ENCODE data around the gene LMF1. TPM values are rescaled to one million over a fixed set of nuclear protein-coding genes. Genes with fewer than 3 reads are reported as not detected.

LMF1 gene
- total and polyA plus RNA-seq, 9 of the 15 experiments (the other 6 are each of a cell fraction or from before 2014, with no cell fraction given), result 0.11 to 1.6 (median 0.55) TPM; not detected in 1

DNA sequence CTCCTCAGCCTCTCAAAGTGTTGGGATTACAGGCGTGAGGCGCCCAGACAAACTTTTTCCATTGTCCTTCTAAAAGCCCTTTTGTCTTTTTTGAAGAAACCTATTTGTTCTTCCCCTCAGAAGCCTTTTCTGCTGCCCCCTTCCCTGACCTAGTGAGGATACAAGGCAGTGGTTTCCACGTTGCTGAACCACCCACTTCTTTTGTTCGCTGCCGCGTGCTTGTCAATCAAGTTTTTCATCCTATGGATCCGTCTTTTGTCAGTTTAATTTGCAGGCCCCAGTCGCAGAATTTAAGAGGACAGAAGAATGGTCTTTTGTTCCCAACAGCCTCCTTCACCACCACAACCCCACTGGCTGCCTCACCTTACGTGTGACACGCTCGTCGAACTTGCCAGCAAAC, 150.0 kb downstream of the LMF1 start:
- WGBS (ENCODE audit: insufficient coverage, low coverage, missing lambda C conversion rate), result 12% methylated on average over 12 of the region's 12 CpGs
- Histone ChIP-seq H4K20me1 (replicated peaks; ENCODE audit: control insufficient read depth, insufficient read depth, low read length) (no peaks in the 10 kb centered on the region), H3K27ac (ENCODE audit: extremely low read depth, low read depth, low read length) (no peak overlapping the region), H3K36me3 (ENCODE audit: control insufficient read depth, insufficient read depth, low read length) (no peaks in the 10 kb centered on the region), H3K4me3 (no peak overlapping the region), H3K9me3 (replicated peaks; ENCODE audit: control insufficient read depth, insufficient read depth, low read depth, low read length) (no peaks in the 10 kb centered on the region; the same call in 1 of the 2 replicates), H3K4me2 (ENCODE audit: insufficient read depth, low read length) (no peak overlapping the region), H2AFZ (ENCODE audit: low read depth, low read length) (no peak overlapping the region), H3K9me1 (ENCODE audit: control insufficient read depth, insufficient read depth, low read length) (no peaks in the 10 kb centered on the region), H3K27me3 (ENCODE audit: control insufficient read depth in 2 of 2, insufficient read depth in 2 of 2, low read length in 2 of 2) (peaks cover 59 to 95% of the 10 kb centered on the region in 2 experiments), H3K9ac (ENCODE audit: insufficient read depth in 1 of 2, low read depth in 2 of 2, low read length in 2 of 2) (no peak overlapping the region), H3K4me1 (replicated peaks in 1 of 2; ENCODE audit: control insufficient read depth in 2 of 2, insufficient read depth in 2 of 2, low read length in 2 of 2) (peaks cover 0 to 41% of the 10 kb centered on the region in 2 experiments; a peak in 2 of 5 replicates), H3K79me2 (ENCODE audit: control insufficient read depth, insufficient read depth, low read length) (no peaks in the 10 kb centered on the region)
- intact Hi-C loops (cut with micrococcal nuclease) (no loop called here), in situ Hi-C loops (cut with MboI) (no loop called here)
- no peak for FAIRE-seq
- no peak for ATAC-seq
- ChIA-PET POLR2A (interaction anchor here (2.0 kb wide), 1 partner anchor 12 kb away, joined by 5 read pairs; no protein-coding TSS in a partner anchor), CTCF (ENCODE audit: low intra/inter-chr PET ratio) (no interaction called here)
- BruUV-seq (replicated peaks), result no TSS peak
- DNase-seq (ENCODE audit: extremely low read depth in 1 of 4, low spot score in 3 of 4), result no peak
- no peak for TF ChIP-seq JUNB (CRISPR knock-in tag; conservative IDR thresholded peaks at IDR 0.05)
- TF ChIP-seq ZNF512 (tag; IDR thresholded peaks at IDR 0.05), result no peak
- TF ChIP-seq ZNF77 (CRISPR knock-in tag; IDR thresholded peaks at IDR 0.05), result no peak
- no peak for TF ChIP-seq KLF13 (tag; IDR thresholded peaks at IDR 0.05; ENCODE audit: borderline replicate concordance, low read depth)
- TF ChIP-seq ZFP1 (CRISPR knock-in tag; IDR thresholded peaks at IDR 0.05), result no peak
- TF ChIP-seq TAF1 (IDR thresholded peaks at IDR 0.05; ENCODE audit: control insufficient read depth, extremely low read depth, insufficient read depth, low read length, severe bottlenecking), result no peak
- TF ChIP-seq BRD9 (IDR thresholded peaks at IDR 0.05; ENCODE audit: low read depth, partially characterized antibody), result no peak
- TF ChIP-seq, protein P1, sequence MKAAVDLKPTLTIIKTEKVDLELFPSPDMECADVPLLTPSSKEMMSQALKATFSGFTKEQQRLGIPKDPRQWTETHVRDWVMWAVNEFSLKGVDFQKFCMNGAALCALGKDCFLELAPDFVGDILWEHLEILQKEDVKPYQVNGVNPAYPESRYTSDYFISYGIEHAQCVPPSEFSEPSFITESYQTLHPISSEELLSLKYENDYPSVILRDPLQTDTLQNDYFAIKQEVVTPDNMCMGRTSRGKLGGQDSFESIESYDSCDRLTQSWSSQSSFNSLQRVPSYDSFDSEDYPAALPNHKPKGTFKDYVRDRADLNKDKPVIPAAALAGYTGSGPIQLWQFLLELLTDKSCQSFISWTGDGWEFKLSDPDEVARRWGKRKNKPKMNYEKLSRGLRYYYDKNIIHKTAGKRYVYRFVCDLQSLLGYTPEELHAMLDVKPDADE (conservative IDR thresholded peaks at IDR 0.05; ENCODE audit: control insufficient read depth, low read depth, low read length), result no peak
- TF ChIP-seq SMC3 (conservative IDR thresholded peaks at IDR 0.05; ENCODE audit: insufficient read depth, low read depth, low read length), result no peak
- TF ChIP-seq ZNF224 (CRISPR knock-in tag; IDR thresholded peaks at IDR 0.05), result no peak
- no peak for TF ChIP-seq C11orf30 (IDR thresholded peaks at IDR 0.05; ENCODE audit: low read depth)
- TF ChIP-seq WHSC1 (IDR thresholded peaks at IDR 0.05; ENCODE audit: low read length), result no peak
- TF ChIP-seq, protein P2, sequence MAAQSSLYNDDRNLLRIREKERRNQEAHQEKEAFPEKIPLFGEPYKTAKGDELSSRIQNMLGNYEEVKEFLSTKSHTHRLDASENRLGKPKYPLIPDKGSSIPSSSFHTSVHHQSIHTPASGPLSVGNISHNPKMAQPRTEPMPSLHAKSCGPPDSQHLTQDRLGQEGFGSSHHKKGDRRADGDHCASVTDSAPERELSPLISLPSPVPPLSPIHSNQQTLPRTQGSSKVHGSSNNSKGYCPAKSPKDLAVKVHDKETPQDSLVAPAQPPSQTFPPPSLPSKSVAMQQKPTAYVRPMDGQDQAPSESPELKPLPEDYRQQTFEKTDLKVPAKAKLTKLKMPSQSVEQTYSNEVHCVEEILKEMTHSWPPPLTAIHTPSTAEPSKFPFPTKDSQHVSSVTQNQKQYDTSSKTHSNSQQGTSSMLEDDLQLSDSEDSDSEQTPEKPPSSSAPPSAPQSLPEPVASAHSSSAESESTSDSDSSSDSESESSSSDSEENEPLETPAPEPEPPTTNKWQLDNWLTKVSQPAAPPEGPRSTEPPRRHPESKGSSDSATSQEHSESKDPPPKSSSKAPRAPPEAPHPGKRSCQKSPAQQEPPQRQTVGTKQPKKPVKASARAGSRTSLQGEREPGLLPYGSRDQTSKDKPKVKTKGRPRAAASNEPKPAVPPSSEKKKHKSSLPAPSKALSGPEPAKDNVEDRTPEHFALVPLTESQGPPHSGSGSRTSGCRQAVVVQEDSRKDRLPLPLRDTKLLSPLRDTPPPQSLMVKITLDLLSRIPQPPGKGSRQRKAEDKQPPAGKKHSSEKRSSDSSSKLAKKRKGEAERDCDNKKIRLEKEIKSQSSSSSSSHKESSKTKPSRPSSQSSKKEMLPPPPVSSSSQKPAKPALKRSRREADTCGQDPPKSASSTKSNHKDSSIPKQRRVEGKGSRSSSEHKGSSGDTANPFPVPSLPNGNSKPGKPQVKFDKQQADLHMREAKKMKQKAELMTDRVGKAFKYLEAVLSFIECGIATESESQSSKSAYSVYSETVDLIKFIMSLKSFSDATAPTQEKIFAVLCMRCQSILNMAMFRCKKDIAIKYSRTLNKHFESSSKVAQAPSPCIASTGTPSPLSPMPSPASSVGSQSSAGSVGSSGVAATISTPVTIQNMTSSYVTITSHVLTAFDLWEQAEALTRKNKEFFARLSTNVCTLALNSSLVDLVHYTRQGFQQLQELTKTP (IDR thresholded peaks at IDR 0.05; ENCODE audit: low read depth in 1 of 2, partially characterized antibody in 2 of 2), result no peak
- TF ChIP-seq, protein P3, sequence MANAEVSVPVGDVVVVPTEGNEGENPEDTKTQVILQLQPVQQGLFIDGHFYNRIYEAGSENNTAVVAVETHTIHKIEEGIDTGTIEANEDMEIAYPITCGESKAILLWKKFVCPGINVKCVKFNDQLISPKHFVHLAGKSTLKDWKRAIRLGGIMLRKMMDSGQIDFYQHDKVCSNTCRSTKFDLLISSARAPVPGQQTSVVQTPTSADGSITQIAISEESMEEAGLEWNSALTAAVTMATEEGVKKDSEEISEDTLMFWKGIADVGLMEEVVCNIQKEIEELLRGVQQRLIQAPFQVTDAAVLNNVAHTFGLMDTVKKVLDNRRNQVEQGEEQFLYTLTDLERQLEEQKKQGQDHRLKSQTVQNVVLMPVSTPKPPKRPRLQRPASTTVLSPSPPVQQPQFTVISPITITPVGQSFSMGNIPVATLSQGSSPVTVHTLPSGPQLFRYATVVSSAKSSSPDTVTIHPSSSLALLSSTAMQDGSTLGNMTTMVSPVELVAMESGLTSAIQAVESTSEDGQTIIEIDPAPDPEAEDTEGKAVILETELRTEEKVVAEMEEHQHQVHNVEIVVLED (CRISPR knock-in tag; IDR thresholded peaks at IDR 0.05), result no peak
- no peak for TF ChIP-seq ZNF217 (CRISPR knock-in tag; IDR thresholded peaks at IDR 0.05)

All from K562 (cell line).